ENCODE data around the gene AHNAK2.

DNA sequence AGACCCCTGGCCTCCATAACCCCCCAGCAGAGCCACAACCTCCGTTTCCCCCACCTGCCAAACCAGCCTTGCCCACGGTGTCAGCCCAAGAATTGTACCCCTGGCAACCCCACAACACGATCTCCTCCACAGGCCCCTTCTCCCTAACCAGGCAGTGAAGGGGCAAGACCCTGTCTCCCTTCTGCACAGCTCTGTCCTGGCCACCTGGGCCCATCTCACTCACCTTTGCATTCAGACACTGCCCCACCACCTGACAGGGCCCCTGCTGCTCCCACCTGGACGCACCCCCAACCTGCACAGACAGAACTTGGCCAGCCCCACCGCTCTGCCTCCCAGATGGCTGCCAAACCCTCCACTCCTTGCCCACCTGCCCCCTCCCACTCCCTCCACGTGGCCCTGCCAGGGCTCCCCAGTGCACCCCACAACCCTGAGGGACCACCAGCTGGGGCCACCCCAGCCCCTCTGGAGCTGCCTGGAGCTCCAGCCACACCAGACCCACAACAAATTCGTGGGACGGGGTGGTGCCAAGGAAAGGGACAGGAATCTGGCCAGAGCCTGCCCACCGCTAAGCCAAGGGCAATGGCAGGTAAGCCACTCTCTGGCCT lies 11.8 kb downstream of the AHNAK2 start:
- TF ChIP-seq, protein P1, sequence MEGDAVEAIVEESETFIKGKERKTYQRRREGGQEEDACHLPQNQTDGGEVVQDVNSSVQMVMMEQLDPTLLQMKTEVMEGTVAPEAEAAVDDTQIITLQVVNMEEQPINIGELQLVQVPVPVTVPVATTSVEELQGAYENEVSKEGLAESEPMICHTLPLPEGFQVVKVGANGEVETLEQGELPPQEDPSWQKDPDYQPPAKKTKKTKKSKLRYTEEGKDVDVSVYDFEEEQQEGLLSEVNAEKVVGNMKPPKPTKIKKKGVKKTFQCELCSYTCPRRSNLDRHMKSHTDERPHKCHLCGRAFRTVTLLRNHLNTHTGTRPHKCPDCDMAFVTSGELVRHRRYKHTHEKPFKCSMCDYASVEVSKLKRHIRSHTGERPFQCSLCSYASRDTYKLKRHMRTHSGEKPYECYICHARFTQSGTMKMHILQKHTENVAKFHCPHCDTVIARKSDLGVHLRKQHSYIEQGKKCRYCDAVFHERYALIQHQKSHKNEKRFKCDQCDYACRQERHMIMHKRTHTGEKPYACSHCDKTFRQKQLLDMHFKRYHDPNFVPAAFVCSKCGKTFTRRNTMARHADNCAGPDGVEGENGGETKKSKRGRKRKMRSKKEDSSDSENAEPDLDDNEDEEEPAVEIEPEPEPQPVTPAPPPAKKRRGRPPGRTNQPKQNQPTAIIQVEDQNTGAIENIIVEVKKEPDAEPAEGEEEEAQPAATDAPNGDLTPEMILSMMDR (IDR thresholded peaks at IDR 0.05; ENCODE audit: low read length), result no peak
- no peak for TF ChIP-seq EZH2 (IDR thresholded peaks at IDR 0.05; ENCODE audit: borderline replicate concordance, low read length)
